Bronchus fibroblast of lung (primary cell): ENCODE data around the gene CRHBP. TPM values are rescaled to one million over a fixed set of nuclear protein-coding genes. Genes with fewer than 3 reads are reported as not detected.

Experiments
- total RNA-seq: library from RNA; depleted of rRNA; stranded (reverse); fragments of >200 nt; gene quantifications from 2 replicates; pipeline ENCODE4 v1.2.3, GENCODE V29; 2015

Gene CRHBP
- total RNA-seq = under 0.01 and 0.45 TPM in 2 replicates

DNA sequence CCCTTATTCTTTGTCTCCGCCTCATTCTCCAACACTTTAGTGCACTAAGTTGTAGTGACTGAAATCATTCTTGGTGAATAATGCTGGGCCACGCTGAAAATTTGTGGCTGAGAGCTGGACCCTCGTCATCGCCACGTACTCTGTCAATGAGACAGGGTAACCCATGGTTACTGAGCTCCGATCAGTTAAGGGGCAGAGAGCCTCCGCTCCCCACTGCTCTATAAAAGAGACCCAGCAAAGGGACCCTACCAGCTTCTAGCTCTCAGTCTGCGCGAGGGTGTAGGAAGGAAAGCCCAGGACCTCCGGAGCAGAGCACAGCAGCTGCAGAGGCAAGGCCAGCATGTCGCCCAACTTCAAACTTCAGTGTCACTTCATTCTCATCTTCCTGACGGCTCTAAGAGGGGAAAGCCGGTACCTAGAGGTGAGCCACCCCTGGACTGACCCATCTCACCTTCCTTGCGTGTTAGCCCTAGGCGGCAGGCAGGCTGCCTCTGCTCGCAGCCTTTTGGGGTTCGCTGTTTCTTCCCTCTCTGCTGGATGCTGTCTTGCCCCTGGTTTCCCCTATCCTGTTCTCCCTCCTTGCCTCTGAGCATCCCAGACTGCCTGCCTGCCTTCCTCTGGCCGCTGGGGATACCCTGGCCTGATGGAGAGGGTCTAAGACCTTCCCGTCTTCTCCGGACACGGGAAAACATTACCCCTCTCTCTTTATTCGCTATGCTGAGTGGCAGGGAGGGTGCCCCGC lies at the start of gene CRHBP:
Gene CRHBP, plus strand, starts transcription at position 251 of the 742 bp plus-strand sequence. Its CDS starts 90 bp downstream, at position 341.

Other genes starting within 250 kb of the CRHBP start
- gene F2R, start 236.9 kb upstream of the CRHBP start, total RNA-seq = 91.6 and 99.5 TPM in 2 replicates
- gene F2RL1, start 134.0 kb upstream of the CRHBP start, total RNA-seq = 16.5 and 20.2 TPM in 2 replicates
- not detected in 2 replicates for gene S100Z, start 103.0 kb upstream of the CRHBP start, total RNA-seq
- 11.0 and 14.0 TPM in 2 replicates for gene AGGF1, start 77.4 kb downstream of the CRHBP start, total RNA-seq
- gene ZBED3, start 134.2 kb downstream of the CRHBP start, total RNA-seq = 1.5 and 2.2 TPM in 2 replicates